COR-L47 (cell line): ENCODE results near the gene PRPF40A.
A peak's percentile ranks its signal among the peaks of the same experiment; 100 is the strongest.
"Not testable (repeated sequence)": the region's sequence is repeated elsewhere in the genome, so short reads cannot be mapped to it uniquely, and the experiment has no call there.

ENCODE experiments used
- DNase-seq: peaks from one replicate; lab custom pipeline; 2025; lab: John Stamatoyannopoulos, UW

PRPF40A gene

DNA sequence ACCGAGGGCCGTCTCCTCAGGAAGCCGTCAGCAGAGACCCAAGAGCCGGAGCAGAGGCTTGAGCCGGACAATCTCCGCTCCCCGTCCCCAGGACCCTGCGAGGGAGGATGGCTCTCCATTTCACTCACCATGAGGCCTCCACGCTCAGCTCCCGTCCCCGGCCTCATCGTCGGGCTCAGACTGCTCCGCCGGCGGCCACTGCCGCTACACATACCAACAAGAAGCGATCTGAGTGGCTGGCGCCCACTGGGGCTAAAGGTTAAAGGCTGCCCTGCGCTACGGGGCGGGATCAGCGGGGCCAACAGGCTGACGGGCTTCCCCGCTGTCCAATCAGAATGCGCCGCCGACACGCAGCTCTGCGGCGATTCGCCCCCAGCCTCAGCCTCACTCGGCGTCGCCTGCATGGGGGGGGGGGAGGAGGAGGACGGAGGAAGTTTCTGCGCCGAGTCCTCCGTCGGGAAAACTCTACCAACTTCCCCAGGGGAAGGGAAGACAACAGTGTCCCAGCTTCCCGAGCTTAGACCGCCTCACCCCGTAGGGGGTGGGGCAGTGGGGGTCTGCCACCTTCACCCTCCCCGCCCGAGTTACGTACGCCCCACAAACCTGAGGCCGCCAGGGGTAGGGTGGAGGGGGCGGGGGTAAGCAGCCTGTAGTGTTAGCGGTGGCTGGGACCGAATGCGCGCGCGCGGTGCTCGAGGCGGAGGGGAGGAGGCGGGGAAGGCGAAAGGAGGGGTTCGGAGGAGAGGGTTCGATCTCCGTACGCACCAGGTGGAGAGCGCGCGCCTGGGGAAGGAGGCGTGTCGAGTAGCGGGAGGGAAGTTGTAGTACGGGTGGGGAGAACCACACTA, at the start of gene PRPF40A:
TSS of gene PRPF40A (minus strand) at position 234 of the 848 bp plus-strand sequence. CDS start at position 212, 22 bp downstream.
- peak; percentile 98 for DNase-seq

DNA sequence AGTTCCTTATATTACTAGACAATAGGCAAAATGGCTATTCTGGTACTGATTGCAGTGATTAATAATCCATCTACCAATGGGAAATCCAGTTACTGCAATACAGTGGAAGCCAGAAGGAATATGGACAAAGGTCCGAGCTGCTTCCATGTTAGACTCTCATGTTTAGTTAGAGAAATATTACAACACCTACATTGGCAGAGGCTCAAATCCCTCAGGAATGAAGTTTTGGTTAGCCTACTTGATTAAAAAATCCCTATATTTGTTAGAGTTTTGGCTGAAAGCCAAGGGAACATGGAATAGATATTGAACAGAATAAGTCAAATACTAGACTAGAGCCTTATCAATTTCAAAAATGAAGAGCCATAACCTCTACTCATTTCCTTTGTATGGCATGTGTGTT, 49.7 kb upstream of the PRPF40A start:
- no peak for DNase-seq

DNA sequence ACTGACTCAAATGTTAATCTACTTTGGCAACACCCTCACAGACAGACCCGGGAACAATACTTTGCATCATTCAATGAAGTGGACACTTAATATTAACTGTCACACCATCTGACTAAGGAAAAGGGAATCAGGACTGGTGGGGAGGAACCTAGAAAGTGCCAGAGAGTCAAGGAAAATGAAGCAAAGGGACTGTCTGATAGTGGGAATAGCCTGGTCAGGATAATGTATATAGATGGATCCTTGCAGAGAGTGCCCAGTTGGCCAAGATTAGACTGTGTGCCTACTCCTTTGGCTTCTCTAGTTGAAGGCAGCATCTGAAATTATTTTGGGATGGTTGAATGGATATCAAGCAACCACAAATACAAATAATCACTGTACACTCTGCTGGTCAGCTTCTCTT, 46.4 kb upstream of the PRPF40A start:
- no peak for DNase-seq

DNA sequence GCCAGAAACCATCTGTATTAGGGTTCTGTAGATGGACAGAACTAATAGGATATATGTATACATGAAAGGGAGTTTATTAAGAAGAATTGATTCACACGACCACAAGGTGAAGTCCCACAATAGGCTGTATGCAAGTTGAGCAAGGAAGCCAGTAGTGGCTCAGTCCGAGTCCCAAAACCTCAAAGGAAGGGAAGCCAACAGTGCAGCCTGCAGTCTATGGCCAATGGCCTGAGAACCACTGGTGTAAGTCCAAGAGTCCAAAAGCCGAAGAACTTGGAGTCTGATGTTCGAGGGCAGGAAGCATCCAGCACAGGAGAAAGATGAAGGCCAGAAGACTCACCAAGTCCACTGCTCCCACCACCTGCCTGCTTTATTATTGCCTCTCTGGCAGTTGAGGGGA, 45.9 kb upstream of the PRPF40A start:
- DNase-seq = not testable (repeated sequence)

DNA sequence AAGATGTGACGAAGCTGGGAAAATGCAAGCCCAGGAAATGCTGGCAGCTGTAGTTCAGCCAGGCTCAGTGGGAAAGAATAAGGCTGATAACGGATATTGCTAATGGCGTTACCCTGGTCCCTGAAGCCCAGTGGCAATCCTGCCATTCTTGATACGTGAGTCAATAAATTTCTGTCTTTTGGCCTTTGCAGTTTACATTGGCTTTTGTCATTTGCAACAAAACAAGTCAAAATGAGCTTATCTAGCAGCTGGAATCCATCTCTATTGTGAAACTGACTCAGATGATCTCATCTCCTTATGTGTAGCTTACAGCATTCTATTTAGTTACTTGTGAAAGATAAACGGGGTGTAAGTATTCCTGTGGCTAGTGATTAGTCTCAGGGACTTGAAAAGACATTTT, 44.9 kb upstream of the PRPF40A start:
- no peak for DNase-seq

DNA sequence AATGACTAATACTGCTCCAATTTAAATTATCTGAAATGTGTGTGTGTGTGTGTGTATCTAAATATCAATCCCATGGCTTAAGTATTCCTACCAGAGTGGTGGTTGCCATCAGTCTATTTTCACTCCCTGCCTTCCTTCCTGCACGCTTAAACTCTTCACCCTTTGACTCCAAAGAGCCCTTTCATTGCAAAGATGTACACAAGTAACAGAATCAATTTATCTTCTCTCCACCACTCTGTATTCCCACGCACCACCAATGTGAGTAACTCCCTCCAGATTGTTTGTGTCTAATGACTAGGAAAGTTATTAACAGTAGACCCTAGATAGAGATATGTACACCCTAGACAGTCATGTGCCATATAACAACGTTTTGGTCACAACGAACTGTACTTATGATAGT, 44.0 kb upstream of the PRPF40A start:
- DNase-seq = no peak

DNA sequence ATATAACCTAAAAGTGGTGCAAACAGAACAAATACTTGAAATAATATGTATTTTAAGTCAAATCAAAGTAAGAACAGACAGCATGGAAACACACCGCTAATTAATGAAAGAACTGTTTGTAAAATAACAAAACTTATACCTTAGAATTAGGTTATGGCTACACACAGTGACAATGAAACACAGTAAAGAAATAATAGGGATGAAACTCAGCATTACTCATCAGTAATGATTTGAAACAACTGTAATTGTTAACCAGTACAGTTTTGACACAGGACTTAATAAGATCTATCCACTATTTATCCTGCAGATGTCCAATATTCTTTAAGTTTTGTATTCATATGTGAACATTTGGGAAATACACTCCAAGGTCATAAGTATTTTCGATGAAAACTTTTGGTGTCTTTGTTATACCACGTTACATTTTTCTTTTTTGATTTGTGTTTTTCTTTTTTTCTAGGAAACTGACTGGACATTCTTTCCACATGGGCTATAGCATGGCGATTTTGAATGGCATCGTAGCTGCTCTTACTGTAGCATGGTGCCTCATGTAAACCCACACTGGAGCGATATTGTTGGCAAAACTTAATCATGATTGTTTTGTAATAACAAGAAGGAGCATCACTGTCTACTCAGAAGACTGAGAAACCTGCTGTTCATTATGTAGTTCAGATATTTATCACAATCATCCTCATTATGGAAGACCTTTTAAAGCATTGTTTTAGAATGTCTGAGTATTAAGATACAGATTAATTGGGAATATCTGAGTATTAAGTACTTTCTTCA, 42.2 kb upstream of the PRPF40A start:
- DNase-seq = no peak

DNA sequence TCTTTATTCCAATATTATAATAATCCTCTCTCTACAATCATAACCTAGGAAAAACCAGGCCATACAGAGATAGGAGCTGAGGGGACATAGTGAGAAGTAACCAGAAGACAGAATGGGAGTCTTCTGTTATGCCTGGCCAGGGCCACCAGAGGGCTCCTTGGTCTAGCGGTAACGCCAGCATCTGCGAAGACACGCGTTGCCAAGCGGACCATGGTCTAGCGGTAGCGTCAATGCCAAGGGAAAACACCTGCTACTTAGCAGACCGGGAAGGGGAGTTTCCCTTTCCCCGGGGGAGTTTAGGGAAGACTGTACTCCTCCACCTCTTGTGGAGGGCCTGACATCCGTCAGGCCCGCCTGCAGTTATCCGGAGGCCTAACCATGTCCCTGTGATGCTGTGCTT, 37.8 kb upstream of the PRPF40A start:
- DNase-seq = no peak

DNA sequence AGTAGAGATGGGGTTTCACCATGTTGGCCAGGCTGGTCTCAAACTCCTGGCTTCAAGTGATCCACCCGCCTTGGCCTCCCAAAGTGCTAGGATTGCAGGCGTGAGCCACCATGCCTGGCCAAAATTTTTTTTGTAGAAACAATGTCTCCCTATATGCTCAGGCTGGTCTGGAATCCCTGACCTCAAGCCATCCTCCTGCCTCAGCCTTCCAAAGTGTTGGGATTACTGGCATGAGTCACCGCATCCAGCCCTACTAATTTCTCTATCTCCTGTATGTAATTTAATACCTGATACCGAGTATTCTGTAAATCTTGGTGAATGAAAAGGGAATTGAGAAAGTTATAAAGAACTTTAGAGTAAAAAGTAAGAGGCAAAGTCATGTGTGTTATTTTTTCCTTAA, 30.5 kb upstream of the PRPF40A start:
- not testable (repeated sequence) for DNase-seq

DNA sequence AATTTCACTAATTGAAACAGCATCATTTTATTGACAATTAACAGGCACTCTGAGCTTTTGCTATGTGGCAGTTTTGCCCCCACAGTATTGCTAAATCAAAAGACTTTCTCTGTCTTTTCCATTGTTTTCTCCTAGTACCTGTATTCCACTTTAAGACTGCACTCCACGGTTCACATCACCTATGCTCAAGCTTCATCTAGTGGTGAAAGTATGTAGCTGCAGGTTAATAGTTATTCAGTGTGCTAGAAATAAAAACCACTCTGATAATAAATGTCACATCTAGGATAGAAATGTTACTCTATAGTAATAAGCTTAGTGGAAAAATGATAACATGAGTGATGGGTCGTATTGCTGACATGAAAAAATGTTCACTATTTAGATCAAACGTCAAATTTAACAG, 25.7 kb upstream of the PRPF40A start:
- no peak for DNase-seq

DNA sequence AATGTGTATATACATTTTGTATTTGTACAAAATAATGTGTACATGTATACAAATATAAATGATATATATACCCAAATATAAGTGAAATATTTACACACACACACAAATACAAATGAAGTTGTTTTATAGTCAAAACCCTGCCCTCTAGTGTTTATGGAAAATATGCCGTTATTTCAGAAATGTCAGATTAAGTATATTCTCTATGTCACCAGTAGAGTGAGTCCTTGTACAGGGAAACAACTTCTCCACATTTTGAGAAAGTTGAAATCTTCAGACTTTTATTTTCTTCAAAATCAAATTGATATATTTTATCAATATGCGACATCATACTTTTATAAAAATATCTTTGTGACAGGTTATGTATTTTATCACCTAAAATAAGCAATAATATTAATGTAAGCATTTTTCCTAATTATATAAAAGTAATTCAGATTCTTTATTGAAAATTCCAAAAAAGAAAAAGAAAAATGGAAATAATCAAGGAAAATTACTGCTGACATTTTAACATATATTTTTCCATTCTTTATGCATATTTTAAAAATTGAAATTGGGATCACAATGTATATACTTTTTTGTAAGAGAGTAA, 23.6 kb upstream of the PRPF40A start:
- DNase-seq = peak; percentile 63

DNA sequence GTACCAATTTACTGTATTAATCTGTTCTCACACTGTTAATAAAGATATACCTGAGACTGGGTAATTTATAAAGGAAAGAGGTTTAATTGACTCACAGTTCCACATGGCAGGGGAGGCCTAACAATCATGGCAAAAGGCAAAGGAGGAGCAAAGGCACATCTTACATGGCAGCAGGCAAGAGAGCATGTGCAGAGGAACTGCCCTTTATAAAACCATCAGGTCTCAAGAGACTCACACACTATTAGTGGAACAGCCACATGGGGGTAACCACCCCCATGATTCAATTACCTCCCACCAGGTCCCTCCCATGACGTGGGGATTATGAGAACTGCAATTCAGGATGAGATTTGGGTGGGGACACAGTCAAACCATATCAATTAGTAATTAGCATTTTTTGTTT, 22.4 kb upstream of the PRPF40A start:
- DNase-seq = not testable (repeated sequence)

DNA sequence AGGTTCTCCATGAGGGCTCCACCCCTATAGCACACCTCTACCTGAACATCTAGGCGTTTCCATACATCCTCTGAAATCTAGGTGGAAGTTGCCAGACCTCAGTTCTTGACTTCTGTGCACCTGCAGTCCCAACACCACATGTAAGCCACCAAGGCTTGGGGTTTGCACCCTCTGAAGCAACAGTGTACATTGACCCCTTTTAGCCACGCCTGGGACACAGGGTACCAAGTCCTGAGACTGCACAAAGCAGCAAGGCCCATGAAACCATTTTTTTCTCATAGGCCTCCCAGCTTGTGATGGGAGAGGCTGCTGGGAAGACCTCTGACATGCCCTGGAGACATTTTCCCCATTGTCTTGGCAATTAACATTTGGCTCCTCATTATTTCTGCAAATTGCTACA, 21.2 kb upstream of the PRPF40A start:
- DNase-seq = no peak

DNA sequence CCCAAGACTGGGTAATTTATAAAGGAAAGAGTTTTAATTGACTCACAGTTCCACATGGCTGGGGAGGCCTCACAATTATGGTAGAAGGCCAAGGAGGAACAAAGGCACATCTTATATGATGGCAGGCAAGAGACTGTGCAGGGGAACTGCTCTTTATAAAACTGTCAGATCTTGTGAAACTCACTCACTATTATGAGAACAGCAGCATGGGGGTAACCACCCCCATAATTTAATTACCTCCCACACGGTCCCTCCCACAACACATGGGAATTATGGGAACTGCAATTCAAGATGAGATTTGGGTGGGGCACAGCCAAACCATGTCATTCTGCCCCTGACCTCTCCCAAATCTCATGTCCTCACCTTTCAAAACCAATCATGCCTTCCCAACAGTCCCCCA, 20.2 kb upstream of the PRPF40A start:
- not testable (repeated sequence) for DNase-seq

DNA sequence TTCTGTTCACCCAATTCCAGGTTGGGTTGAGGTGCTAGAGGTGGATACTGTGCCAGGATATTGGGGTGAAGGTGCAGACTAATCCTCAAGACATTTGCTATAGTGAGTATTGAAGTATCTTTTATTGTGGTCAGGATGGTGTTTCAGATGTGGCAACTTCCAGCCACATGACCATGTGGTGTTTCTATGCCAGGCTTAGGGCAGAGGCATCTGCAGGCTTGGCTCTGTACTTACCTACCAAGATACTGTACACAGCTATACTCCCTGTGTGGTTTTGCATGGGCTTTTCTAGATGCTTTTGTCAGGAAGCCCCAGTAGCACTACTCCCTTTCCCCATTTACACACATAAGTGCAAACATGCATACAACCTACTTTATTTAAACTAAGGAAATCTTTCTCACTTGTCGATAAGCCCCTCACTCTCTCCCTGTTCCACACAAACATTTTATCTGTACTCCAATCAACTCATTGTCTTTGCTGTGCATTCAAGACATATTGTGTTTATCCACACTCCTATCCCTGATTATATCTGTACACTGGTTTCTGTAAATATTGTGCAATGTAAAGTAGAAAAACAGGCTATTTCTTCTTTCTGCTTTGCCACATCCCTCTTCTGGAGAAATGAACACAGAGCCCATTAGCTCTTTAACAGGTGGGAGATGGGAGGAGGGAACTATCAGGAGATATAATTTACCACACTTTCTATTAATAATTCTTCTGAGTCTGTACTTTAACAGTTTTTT, 13.5 kb upstream of the PRPF40A start:
- DNase-seq = no peak

DNA sequence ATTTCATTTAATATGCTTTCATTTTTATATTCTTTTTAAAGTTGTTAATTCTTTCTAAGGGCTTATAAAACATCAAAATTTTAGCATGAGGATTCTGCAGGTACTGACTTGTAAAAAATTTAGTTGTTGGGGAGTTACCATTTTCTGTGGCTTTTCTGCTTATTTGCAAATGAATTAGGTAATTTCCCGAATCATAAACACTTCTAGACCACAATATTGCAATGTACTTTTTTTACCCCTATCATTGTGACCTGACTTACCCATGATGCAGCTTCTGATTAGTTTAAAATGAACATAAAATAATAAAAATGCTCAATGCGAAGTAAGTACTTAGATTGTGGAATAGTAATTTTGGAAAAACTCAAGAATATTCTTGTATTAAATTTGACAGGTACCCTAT, 12.6 kb upstream of the PRPF40A start:
- no peak for DNase-seq

DNA sequence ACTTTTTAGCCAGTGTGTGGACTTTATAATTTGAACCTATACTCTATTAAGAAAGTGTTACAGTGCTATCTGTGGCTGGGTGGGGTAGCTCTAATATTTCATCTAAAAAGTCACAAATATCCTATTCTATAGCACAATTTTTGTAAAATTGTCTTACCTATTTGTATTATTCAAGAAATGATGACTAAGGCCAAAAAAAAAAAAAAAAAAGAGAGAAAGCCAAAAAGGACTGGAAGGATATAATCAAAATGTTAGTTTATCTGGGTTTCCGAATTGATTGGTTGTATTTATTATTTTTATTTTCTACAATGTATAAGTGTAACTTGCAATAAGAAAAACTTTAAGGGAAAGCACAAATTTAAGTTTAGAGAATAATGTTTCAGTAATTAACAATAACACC, 6.7 kb upstream of the PRPF40A start:
- no peak for DNase-seq

DNA sequence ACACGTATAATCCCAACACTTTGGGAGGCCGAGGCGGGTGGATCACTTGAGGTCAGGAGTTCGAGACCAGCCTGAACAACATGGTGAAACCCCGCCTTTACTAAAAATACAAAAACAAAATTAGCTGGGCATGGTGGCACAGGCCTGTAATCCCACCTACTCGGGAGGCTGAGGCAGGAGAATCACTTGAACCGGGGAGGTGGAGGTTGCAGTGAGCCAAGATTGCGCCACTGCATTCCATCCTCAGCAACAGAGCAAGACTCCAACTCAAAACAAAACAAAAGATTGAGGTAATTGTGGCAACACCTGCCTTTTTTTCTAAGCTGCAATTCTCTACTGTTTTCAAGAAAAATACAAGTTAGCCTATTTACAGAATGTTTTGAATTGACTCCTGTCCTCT, 5.4 kb upstream of the PRPF40A start:
- not testable (repeated sequence) for DNase-seq

DNA sequence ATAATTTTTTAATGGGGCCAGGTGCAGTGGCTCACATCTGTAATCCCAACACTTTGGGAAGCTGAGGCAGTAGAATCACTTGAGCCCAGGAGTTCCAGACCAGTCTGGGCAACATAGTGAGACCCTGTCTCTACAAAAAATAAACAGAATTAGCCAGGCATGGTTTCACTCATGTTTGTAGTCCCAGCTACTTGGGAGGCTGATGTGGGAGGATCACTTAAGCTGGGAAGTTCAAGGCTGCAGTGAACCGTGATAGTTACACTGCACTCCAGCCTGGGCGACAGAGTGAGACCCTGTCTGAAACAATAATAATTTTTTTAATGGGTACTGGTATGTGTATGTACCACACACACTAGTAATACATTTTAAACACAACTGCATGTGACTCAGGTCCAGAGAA, 3.5 kb upstream of the PRPF40A start:
- no peak for DNase-seq

DNA sequence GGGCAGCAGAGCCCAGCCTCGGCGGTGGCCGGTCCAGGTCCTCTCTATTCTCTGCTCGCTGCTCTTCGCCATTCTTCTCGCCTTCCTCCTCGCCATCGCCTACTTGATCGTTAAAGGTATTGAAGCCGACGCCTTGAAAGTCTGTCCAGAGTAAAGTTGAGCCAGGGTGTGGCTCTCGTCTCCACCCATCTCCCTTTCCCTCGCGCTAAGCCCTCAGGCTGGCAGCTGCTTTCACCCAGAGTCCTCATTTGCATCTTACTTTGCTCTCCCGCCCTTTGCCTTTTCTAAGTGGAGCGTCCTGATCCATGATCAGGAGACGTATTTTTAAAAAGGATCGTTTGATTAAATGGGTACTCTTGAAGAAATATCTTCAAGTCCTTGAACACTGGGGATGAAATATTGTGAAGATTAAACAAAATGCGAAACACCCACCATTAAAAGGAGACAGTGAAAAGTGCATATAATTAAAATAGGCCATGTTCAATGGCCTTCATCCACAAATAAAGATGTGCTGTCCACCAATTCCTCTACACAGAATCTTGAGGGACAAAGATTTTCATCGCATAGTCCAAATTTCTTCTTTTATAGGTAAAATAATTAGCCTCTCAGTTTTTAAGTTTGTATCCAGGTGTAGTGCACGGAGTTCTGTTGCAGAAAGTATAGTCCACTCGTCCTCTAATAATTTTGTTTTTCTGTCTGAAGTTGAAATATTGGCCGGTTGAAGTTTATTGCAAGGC, 1.8 kb upstream of the PRPF40A start:
- peak; percentile 49 for DNase-seq

DNA sequence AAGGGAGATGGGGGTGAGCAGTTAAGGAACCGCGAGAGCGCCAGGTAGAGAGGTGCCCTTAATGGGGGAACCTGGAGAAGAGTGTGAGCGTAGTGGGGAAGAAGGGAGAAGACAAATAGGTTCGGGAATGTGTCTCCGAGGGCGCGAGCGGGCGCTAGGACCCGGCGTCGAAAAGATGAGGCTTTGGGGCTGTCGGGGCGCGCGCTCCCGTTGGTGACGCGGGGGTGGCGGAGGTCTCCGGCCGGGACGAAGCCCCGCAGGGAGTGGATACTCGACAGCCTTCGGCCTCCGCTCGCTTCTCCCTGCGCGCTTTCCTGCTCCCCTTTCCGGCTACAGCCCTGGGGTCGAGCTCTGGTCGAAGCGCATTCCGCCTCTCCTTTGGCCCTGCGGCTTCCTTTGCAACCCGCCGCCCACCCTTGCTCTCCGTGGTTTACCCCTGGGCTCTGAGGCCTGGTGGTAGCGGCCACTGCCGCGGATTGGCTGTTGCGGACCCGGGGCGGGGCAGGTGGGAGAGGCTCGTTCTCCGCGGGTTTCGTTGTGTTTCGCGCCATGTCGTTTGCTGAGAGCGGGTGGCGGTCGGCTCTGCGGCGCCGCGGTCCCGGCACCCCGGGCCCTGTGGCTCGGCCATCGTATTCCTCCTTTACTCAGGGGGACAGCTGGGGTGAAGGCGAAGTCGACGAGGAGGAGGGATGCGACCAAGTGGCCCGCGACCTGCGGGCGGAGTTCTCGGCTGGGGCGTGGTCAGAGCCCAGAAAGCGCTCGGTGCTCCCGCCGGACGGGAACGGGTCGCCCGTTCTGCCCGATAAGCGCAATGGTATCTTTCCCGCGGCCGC, 1.0 kb upstream of the PRPF40A start, which contains the start of gene ARL6IP6:
TSS of gene ARL6IP6 (plus strand) at position 545 of the 833 bp plus-strand sequence. CDS start at position 550, 5 bp downstream.
- DNase-seq = peak; percentile 91
